ENCODE results near the gene PPP2R2C.

DNA sequence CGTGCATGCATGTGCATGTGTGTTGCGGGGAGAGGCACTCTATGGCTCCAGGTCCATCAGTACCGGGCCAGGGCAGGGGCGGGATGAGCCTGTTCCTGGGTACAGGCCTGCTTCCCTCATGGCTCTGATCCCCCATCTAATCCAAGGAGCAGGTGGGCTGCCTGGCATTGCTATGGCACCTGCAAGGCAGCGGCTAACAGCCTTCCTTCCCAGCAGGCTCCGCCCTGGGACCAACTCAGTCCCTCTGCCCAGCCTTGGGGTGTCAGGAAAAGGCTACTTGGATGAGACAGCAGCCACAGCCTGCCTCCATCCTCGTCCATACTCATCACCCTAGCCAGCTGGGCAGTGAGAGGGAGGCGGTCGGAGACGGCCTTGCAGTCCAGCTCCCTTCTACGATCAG is 46.5 kb downstream of the PPP2R2C start:
- TF ChIP-seq POLR2A (IDR thresholded peaks at IDR 0.05) (no peak), POLR2AphosphoS5 (IDR thresholded peaks at IDR 0.05) (no peak), EP300 (IDR thresholded peaks at IDR 0.05) (no peak), CTCF (IDR thresholded peaks at IDR 0.05) (no peak)
